DND-41 (cell line): ENCODE data around the gene PIGB.

ENCODE experiments used
- ATAC-seq: fragments of 200-7000 bp; cut with Tn5 transposase; 3 replicates; pipeline ENCODE4 v1.9.1; 2021; ENCODE audit warnings: low read depth; ENCODE audit not compliant: insufficient read depth
- DNase-seq: peaks from one replicate; pipeline ENCODE4 v3.0.0-alpha.2; 2020
- H2AFZ ChIP-seq: 2 replicates; pipeline ENCODE4 v1.6.0; 2012; ENCODE audit warnings: low read depth, low read length
- H3K27ac ChIP-seq: 2 replicates; pipeline ENCODE4 v1.5.1; 2012; ENCODE audit warnings: low read length, inconsistent platforms
- H3K27me3 ChIP-seq: fragments of 200-600 bp; sonication (generic); 2 replicates; pipeline ENCODE4 v1.6.0; 2012; ENCODE audit warnings: low read length, mild to moderate bottlenecking, inconsistent platforms; ENCODE audit not compliant: insufficient read depth, poor library complexity
- H3K36me3 ChIP-seq: 2 replicates; pipeline ENCODE4 v1.5.1; 2012; ENCODE audit warnings: low read length, inconsistent platforms; ENCODE audit not compliant: insufficient read depth
- H3K4me1 ChIP-seq: 2 replicates; pipeline ENCODE4 v1.5.1; 2012; ENCODE audit warnings: mild to moderate bottlenecking, low read length; ENCODE audit not compliant: insufficient read depth
- H3K4me2 ChIP-seq: 2 replicates; pipeline ENCODE4 v1.6.0; 2012; ENCODE audit warnings: mild to moderate bottlenecking, moderate library complexity, low read length, inconsistent platforms; ENCODE audit not compliant: insufficient read depth
- H3K4me3 ChIP-seq, 2 experiments: fragments of 200-600 bp in 1 of 2; shearing (Covaris generic) in 1 of 2; 2 replicates each; pipeline ENCODE4 v1.5.1; 2012 to 2016; ENCODE audit warnings: inconsistent platforms in 2 of 2, low read length in 2 of 2, mild to moderate bottlenecking in 2 of 2, low read depth in 1 of 2, moderate library complexity in 1 of 2
- H3K79me2 ChIP-seq: 2 replicates; pipeline ENCODE4 v1.6.0; 2012; ENCODE audit warnings: low read length, inconsistent platforms; ENCODE audit not compliant: insufficient read depth
- H3K9ac ChIP-seq: 2 replicates; pipeline ENCODE4 v1.6.0; 2012; ENCODE audit warnings: low read depth, mild to moderate bottlenecking, inconsistent platforms, low read length, moderate library complexity
- H3K9me3 ChIP-seq: 2 replicates; pipeline ENCODE4 v1.5.1; 2012; ENCODE audit warnings: low read length, moderate library complexity, mild to moderate bottlenecking, inconsistent platforms; ENCODE audit not compliant: insufficient read depth, severe bottlenecking
- H4K20me1 ChIP-seq: 2 replicates; pipeline ENCODE4 v1.6.0; 2012; ENCODE audit warnings: low read length; ENCODE audit not compliant: insufficient read depth
- EZH2 ChIP-seq: IDR thresholded peaks from 3 replicates; pipeline ENCODE4 v1.6.1; 2012; ENCODE audit warnings: borderline replicate concordance, low read depth, mild to moderate bottlenecking, moderate library complexity, low read length, inconsistent platforms; ENCODE audit not compliant: severe bottlenecking
- TF ChIP-seq, protein P1 (sequence below): IDR thresholded peaks from 2 replicates; pipeline ENCODE4 v1.5.1; 2012; ENCODE audit warnings: borderline replicate concordance, low read length, moderate library complexity, mild to moderate bottlenecking; ENCODE audit not compliant: poor library complexity, severe bottlenecking; ENCODE audit errors: extremely low read depth

Gene PIGB

DNA sequence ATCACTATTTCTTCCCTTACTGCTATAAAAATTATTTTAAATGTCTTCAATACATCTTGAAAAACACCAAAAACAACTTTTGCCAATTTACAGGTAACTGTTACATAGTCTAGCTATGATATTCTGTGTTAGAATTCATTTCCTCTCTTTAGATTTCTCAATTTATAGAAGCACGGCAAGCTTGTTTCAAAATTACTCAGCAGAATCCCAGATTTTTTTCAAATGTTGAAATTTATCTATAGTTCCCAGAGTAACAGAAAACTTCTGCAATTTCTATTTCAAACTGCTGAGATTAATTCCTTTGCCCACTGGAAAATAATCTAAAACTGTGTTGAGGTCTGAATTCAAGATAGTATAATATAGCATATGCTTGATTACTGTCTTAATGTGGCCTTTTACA, 48.0 kb downstream of the PIGB start:
- ATAC-seq (no peak), DNase-seq (no peak)
- Histone ChIP-seq H3K27me3 (no peaks in the 10 kb centered on the region), H4K20me1 (no peaks in the 10 kb centered on the region), H3K4me2 (no peak overlapping the region), H2AFZ (no peak overlapping the region), H3K9ac (no peak overlapping the region), H3K4me3 (no peak overlapping the region), H3K4me1 (no peaks in the 10 kb centered on the region), H3K27ac (no peak overlapping the region), H3K79me2 (no peaks in the 10 kb centered on the region), H3K36me3 (peaks cover 2% of the 10 kb centered on the region; the same call in 1 of the 2 replicates), H3K9me3 (no peaks in the 10 kb centered on the region)
- TF ChIP-seq, protein P1, sequence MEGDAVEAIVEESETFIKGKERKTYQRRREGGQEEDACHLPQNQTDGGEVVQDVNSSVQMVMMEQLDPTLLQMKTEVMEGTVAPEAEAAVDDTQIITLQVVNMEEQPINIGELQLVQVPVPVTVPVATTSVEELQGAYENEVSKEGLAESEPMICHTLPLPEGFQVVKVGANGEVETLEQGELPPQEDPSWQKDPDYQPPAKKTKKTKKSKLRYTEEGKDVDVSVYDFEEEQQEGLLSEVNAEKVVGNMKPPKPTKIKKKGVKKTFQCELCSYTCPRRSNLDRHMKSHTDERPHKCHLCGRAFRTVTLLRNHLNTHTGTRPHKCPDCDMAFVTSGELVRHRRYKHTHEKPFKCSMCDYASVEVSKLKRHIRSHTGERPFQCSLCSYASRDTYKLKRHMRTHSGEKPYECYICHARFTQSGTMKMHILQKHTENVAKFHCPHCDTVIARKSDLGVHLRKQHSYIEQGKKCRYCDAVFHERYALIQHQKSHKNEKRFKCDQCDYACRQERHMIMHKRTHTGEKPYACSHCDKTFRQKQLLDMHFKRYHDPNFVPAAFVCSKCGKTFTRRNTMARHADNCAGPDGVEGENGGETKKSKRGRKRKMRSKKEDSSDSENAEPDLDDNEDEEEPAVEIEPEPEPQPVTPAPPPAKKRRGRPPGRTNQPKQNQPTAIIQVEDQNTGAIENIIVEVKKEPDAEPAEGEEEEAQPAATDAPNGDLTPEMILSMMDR: no peak

- peaks cover 13% of the 10 kb centered on the region; the same call in 1 of the 2 replicates for H3K36me3 ChIP-seq
- no peak overlapping the region for H3K4me2 ChIP-seq
- DNase-seq: no peak
- no peaks in the 10 kb centered on the region for H3K4me1 ChIP-seq
- TF ChIP-seq, protein P1: no peak
- no peak for TF ChIP-seq EZH2
- no peak overlapping the region for H3K9ac ChIP-seq
- ATAC-seq: no peak
- H3K27me3 ChIP-seq: no peaks in the 10 kb centered on the region
- H4K20me1 ChIP-seq: no peaks in the 10 kb centered on the region
- no peak overlapping the region for H2AFZ ChIP-seq
- H3K4me3 ChIP-seq: no peak overlapping the region
- no peaks in the 10 kb centered on the region for H3K9me3 ChIP-seq
- H3K27ac ChIP-seq: no peak overlapping the region
- no peaks in the 10 kb centered on the region for H3K79me2 ChIP-seq
Observed at GRCh38 chr15:55372701-55373440, 53.8 kb downstream of the PIGB start.

GRCh38 chr15:55379095-55379494, 60.1 kb downstream of the PIGB start:
- ATAC-seq (no peak), DNase-seq (no peak)
- no peaks in the 10 kb centered on the region for H3K9me3 ChIP-seq
- TF ChIP-seq, protein P1: no peak
- no peaks in the 10 kb centered on the region for H3K4me1 ChIP-seq
- no peak overlapping the region for H3K27ac ChIP-seq
- no peaks in the 10 kb centered on the region for H4K20me1 ChIP-seq
- H3K79me2 ChIP-seq: no peaks in the 10 kb centered on the region
- H3K4me3 ChIP-seq: no peak overlapping the region
- no peak overlapping the region for H3K9ac ChIP-seq
- no peak overlapping the region for H2AFZ ChIP-seq
- peaks cover 22% of the 10 kb centered on the region; the same call in 1 of the 2 replicates for H3K36me3 ChIP-seq
- no peaks in the 10 kb centered on the region for H3K27me3 ChIP-seq
- no peak overlapping the region for H3K4me2 ChIP-seq
